ENCODE data around the gene SYNJ2. TPM values are rescaled to one million over a fixed set of nuclear protein-coding genes. Genes with fewer than 3 reads are reported as not detected.

Gene SYNJ2
- total RNA-seq, 2 experiments from 2014 or later, result 34.6 to 38.0 TPM

DNA sequence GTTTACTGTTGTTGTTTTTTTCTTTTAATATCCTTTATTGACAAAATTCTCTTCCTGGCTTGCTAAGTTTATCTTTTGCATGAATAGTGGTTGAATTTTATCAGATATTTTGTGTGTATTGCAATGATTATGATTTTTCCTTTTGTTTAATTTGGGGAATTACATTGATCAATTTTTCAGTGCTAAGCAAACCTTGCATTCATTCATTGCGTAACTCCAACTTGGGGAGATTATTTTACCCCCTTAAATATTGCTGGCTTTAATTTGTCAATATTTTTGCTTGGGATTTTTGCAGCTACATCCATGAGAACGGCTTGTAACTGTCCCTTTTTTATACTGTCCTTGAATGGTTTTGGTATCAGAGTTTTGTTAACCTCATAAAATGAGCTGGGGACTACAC, 123.0 kb downstream of the SYNJ2 start:
- no peak overlapping the region for H3K27ac Mint-ChIP-seq
- intact Hi-C loops (cut with DNase I, micrococcal nuclease), result no loop called here
- Histone ChIP-seq H3K36me3 (ENCODE audit: insufficient read depth, low read length) (no peaks in the 10 kb centered on the region), H3K9me3 (ENCODE audit: control insufficient read depth in 1 of 2, insufficient read depth in 1 of 2, low read length in 2 of 2) (no peaks in the 10 kb centered on the region), H3K4me3 (ENCODE audit: low read length) (no peak overlapping the region), H3K4me1 (ENCODE audit: insufficient read depth, low read length) (no peaks in the 10 kb centered on the region), H3K27me3 (ENCODE audit: control insufficient read depth in 1 of 2, insufficient read depth in 2 of 2, low read length in 2 of 2) (no peaks in the 10 kb centered on the region), H3K27ac (ENCODE audit: low read depth in 1 of 2, low read length in 2 of 2) (no peak overlapping the region)
- DNase-seq (no peak), ATAC-seq (ENCODE audit: poor library complexity) (no peak)
- no peaks in the 10 kb centered on the region for H3K27me3 Mint-ChIP-seq
- no peaks in the 10 kb centered on the region for H3K4me1 Mint-ChIP-seq (ENCODE audit: low read depth)
- TF ChIP-seq, protein P1, sequence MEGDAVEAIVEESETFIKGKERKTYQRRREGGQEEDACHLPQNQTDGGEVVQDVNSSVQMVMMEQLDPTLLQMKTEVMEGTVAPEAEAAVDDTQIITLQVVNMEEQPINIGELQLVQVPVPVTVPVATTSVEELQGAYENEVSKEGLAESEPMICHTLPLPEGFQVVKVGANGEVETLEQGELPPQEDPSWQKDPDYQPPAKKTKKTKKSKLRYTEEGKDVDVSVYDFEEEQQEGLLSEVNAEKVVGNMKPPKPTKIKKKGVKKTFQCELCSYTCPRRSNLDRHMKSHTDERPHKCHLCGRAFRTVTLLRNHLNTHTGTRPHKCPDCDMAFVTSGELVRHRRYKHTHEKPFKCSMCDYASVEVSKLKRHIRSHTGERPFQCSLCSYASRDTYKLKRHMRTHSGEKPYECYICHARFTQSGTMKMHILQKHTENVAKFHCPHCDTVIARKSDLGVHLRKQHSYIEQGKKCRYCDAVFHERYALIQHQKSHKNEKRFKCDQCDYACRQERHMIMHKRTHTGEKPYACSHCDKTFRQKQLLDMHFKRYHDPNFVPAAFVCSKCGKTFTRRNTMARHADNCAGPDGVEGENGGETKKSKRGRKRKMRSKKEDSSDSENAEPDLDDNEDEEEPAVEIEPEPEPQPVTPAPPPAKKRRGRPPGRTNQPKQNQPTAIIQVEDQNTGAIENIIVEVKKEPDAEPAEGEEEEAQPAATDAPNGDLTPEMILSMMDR (IDR thresholded peaks at IDR 0.05), result no peak
- H3K36me3 Mint-ChIP-seq (ENCODE audit: low read depth), result peaks cover 6% of the 10 kb centered on the region
- POLR2A ChIA-PET, result no interaction called here
- CTCF ChIA-PET, result no interaction called here
- H3K9me3 Mint-ChIP-seq, result no peaks in the 10 kb centered on the region
- no peak overlapping the region for H3K4me3 Mint-ChIP-seq

DNA sequence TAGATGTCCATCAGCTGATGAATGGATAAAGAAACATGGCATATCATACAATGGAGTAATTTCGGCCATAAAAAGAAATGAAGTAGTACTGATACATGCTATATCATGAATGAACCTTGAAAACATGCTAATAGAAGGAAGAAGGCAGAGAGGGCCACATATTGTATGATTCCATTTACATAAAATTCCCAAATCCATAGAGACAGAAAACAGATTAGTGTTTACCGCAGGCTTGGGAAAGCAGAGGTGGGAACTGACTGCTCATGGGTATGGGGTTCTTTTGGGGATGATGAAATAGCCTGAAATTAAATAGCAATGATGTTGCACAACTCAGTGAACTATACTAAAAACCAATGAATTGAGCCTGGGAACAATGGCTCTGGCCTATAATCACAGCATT, 128.1 kb downstream of the SYNJ2 start:
- TF ChIP-seq, protein P1 (IDR thresholded peaks at IDR 0.05), result no peak
- no peaks in the 10 kb centered on the region for H3K4me1 ChIP-seq (ENCODE audit: insufficient read depth, low read length)
- DNase-seq (no peak), ATAC-seq (ENCODE audit: poor library complexity) (no peak)
- no peak overlapping the region for H3K27ac ChIP-seq (ENCODE audit: low read depth in 1 of 2, low read length in 2 of 2)
- Mint-ChIP-seq H3K9me3 (no peaks in the 10 kb centered on the region), H3K27me3 (no peaks in the 10 kb centered on the region), H3K27ac (no peak overlapping the region), H3K4me3 (no peak overlapping the region), H3K36me3 (ENCODE audit: low read depth) (no peaks in the 10 kb centered on the region), H3K4me1 (ENCODE audit: low read depth) (no peaks in the 10 kb centered on the region)
- no peaks in the 10 kb centered on the region for H3K27me3 ChIP-seq (ENCODE audit: control insufficient read depth in 1 of 2, insufficient read depth in 2 of 2, low read length in 2 of 2)
- intact Hi-C loops (cut with DNase I, micrococcal nuclease), result no loop called here
- H3K9me3 ChIP-seq (ENCODE audit: control insufficient read depth in 1 of 2, insufficient read depth in 1 of 2, low read length in 2 of 2), result no peaks in the 10 kb centered on the region
- no peaks in the 10 kb centered on the region for H3K36me3 ChIP-seq (ENCODE audit: insufficient read depth, low read length)
- ChIA-PET CTCF (no interaction called here), POLR2A (no interaction called here)
- H3K4me3 ChIP-seq (ENCODE audit: low read length), result no peak overlapping the region

DNA sequence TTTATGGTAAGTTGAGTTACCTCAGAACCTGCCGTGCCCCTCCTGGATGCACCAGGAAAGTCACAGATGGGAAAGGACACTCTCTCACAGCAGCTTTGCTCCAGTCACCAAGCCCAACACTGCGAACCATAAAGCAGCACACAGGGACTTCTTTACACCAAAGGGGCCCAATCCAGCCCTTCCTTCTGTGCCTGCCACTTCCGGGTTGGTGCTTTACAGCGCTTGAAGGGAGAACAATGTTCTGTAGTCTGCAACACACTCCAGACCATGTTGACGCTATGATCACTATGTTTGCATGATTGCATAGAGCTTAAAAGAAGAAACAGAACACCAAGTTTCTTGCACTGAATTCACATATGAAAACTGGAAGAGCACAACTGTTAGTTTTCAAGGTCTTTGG, 129.3 kb downstream of the SYNJ2 start:
- Mint-ChIP-seq H3K27me3 (no peaks in the 10 kb centered on the region), H3K4me3 (no peak overlapping the region), H3K9me3 (no peaks in the 10 kb centered on the region), H3K27ac (no peak overlapping the region), H3K4me1 (ENCODE audit: low read depth) (no peaks in the 10 kb centered on the region), H3K36me3 (ENCODE audit: low read depth) (peaks cover under 1% of the 10 kb centered on the region)
- Histone ChIP-seq H3K36me3 (ENCODE audit: insufficient read depth, low read length) (no peaks in the 10 kb centered on the region), H3K27ac (ENCODE audit: low read depth in 1 of 2, low read length in 2 of 2) (no peak overlapping the region), H3K9me3 (ENCODE audit: control insufficient read depth in 1 of 2, insufficient read depth in 1 of 2, low read length in 2 of 2) (no peaks in the 10 kb centered on the region), H3K4me1 (ENCODE audit: insufficient read depth, low read length) (no peaks in the 10 kb centered on the region), H3K4me3 (ENCODE audit: low read length) (no peak overlapping the region), H3K27me3 (ENCODE audit: control insufficient read depth in 1 of 2, insufficient read depth in 2 of 2, low read length in 2 of 2) (no peaks in the 10 kb centered on the region)
- TF ChIP-seq, protein P1 (IDR thresholded peaks at IDR 0.05), result no peak
- CTCF ChIA-PET, result interaction anchor here (0.5 kb wide), 1 partner anchor 23 kb away, joined by 4 read pairs; no protein-coding TSS in a partner anchor
- ATAC-seq (ENCODE audit: poor library complexity) (no peak), DNase-seq (no peak)
- intact Hi-C loops (cut with DNase I, micrococcal nuclease), result no loop called here
- POLR2A ChIA-PET, result no interaction called here

All from CD4-positive, alpha-beta T cell (primary cell).